Panc1 (cell line): Measurements from ENCODE around the gene ZNF888. TPM values are rescaled to one million over a fixed set of nuclear protein-coding genes. Genes with fewer than 3 reads are reported as not detected.
"Not testable (repeated sequence)": the region's sequence is repeated elsewhere in the genome, so short reads cannot be mapped to it uniquely, and the experiment has no call there.

Experiments used
- ATAC-seq: fragments of 200-7000 bp; cut with Tn5 transposase; 2 replicates; pipeline ENCODE4 v1.9.1; 2020; ENCODE audit warnings: mild to moderate bottlenecking, moderate library complexity
- BruUV-seq: library from RNA; stranded (reverse); fragments of 400-500 nt; replicated peaks from 2 replicates; lab custom pipeline; 2021; lab: Mats Ljungman, UMichigan
- CTCF ChIA-PET: fragments of 300-600 bp; sonication (Branson Sonifier 250); formaldehyde crosslinking; loops from one replicate; lab custom pipeline; 2022; ENCODE audit warnings: antibody characterized with exemption; lab: Charles Lee
- POLR2A ChIA-PET: fragments of 300-600 bp; sonication (Branson Sonifier 250); formaldehyde crosslinking; loops from one replicate; lab custom pipeline; 2022; ENCODE audit warnings: antibody characterized with exemption; lab: Charles Lee
- DNase-seq: peaks from one replicate; pipeline ENCODE4 v3.0.0-alpha.2; 2010; ENCODE audit warnings: low read depth, low spot score
- H3K27ac ChIP-seq: 2 replicates; pipeline ENCODE4 v1.5.1; 2011; ENCODE audit warnings: mild to moderate bottlenecking, low read length, inconsistent platforms
- H3K27me3 ChIP-seq: fragments of 200-500 bp; sonication (Bioruptor generic); 2 replicates; pipeline ENCODE4 v1.6.0; 2014; ENCODE audit warnings: low read length, inconsistent platforms; ENCODE audit not compliant: control insufficient read depth, insufficient read depth
- H3K36me3 ChIP-seq: fragments of 200-500 bp; sonication (Bioruptor generic); 2 replicates; pipeline ENCODE4 v1.5.1; 2014; ENCODE audit warnings: inconsistent platforms, mild to moderate bottlenecking, low read length, moderate library complexity; ENCODE audit not compliant: control insufficient read depth, insufficient read depth
- H3K4me1 ChIP-seq: 2 replicates; pipeline ENCODE4 v1.5.1; 2011; ENCODE audit warnings: inconsistent platforms, mild to moderate bottlenecking, low read length, moderate library complexity; ENCODE audit not compliant: control insufficient read depth, insufficient read depth
- H3K4me3 ChIP-seq, 2 experiments: 2 replicates each; pipeline ENCODE4 v1.5.1; 2011 to 2012; ENCODE audit warnings: low read depth in 2 of 2, low read length in 2 of 2, mild to moderate bottlenecking in 2 of 2, inconsistent platforms in 1 of 2, moderate library complexity in 1 of 2
- H3K9me3 ChIP-seq: fragments of 200-500 bp; sonication (Bioruptor generic); 2 replicates; pipeline ENCODE4 v1.5.1; 2014; ENCODE audit warnings: low read depth, mild to moderate bottlenecking, inconsistent platforms, low read length, moderate library complexity; ENCODE audit not compliant: control insufficient read depth, insufficient read depth
- CTCF ChIP-seq: fragments of 450-650 bp; IDR thresholded peaks from 2 replicates; pipeline ENCODE4 v1.5.1; 2017; ENCODE audit warnings: mild to moderate bottlenecking
- POLR2AphosphoS5 ChIP-seq: IDR thresholded peaks from 2 replicates; pipeline ENCODE4 v1.6.1; 2012; ENCODE audit warnings: mild to moderate bottlenecking, low read depth, low read length, moderate library complexity
- SIN3A ChIP-seq: IDR thresholded peaks from 2 replicates; pipeline ENCODE4 v1.6.1; 2012; ENCODE audit warnings: low read depth, mild to moderate bottlenecking, low read length, moderate library complexity, borderline replicate concordance; ENCODE audit not compliant: insufficient read depth
- TCF7L2 ChIP-seq: IDR thresholded peaks from 2 replicates; pipeline ENCODE4 v1.6.1; 2011; ENCODE audit warnings: mild to moderate bottlenecking, low read depth, low read length, inconsistent platforms
- in situ Hi-C: cut with HindIII; loops from 2 replicates; pipeline ENCODE4 v1.10.0; 2016; ENCODE audit warnings: low sequenced_read_pairs, low pct_unique_long_range_greater_than_20kb
- intact Hi-C: fragments of 100-400 bp; cut with micrococcal nuclease; formaldehyde crosslinking; loops from one replicate; pipeline ENCODE4 v1.10.0; 2022; ENCODE audit not compliant: unreplicated experiment
- total RNA-seq: library from RNA; stranded (reverse); gene quantifications from one replicate; pipeline ENCODE4 v1.2.1, GENCODE V29; 2021; ENCODE audit not compliant: unreplicated experiment
- TF ChIP-seq, protein P1 (sequence below), 2 experiments: IDR thresholded peaks; 2 replicates each; pipeline ENCODE4 v1.6.1; 2011 to 2012; ENCODE audit warnings: low read depth in 2 of 2, control low read depth in 1 of 2, low read length in 1 of 2, mild to moderate bottlenecking in 1 of 2, moderate library complexity in 1 of 2; ENCODE audit not compliant: insufficient read depth in 1 of 2

Gene ZNF888
- total RNA-seq, 1 experiment from 2014 or later = 7.4 TPM

GRCh38 chr19:52946322-52947310 lies 23.4 kb upstream of the ZNF888 start:
- Histone ChIP-seq H3K9me3 (peaks cover 21% of the 10 kb centered on the region; the same call in 1 of the 2 replicates), H3K36me3 (no peaks in the 10 kb centered on the region), H3K27me3 (no peaks in the 10 kb centered on the region), H3K27ac (no peak overlapping the region), H3K4me1 (no peaks in the 10 kb centered on the region), H3K4me3 (peak overlapping the region; percentile 34 to 51)
- no peak for TF ChIP-seq CTCF
- TF ChIP-seq SIN3A = no peak
- no peak for TF ChIP-seq POLR2AphosphoS5
- no peak for TF ChIP-seq TCF7L2
- TF ChIP-seq, protein P1, sequence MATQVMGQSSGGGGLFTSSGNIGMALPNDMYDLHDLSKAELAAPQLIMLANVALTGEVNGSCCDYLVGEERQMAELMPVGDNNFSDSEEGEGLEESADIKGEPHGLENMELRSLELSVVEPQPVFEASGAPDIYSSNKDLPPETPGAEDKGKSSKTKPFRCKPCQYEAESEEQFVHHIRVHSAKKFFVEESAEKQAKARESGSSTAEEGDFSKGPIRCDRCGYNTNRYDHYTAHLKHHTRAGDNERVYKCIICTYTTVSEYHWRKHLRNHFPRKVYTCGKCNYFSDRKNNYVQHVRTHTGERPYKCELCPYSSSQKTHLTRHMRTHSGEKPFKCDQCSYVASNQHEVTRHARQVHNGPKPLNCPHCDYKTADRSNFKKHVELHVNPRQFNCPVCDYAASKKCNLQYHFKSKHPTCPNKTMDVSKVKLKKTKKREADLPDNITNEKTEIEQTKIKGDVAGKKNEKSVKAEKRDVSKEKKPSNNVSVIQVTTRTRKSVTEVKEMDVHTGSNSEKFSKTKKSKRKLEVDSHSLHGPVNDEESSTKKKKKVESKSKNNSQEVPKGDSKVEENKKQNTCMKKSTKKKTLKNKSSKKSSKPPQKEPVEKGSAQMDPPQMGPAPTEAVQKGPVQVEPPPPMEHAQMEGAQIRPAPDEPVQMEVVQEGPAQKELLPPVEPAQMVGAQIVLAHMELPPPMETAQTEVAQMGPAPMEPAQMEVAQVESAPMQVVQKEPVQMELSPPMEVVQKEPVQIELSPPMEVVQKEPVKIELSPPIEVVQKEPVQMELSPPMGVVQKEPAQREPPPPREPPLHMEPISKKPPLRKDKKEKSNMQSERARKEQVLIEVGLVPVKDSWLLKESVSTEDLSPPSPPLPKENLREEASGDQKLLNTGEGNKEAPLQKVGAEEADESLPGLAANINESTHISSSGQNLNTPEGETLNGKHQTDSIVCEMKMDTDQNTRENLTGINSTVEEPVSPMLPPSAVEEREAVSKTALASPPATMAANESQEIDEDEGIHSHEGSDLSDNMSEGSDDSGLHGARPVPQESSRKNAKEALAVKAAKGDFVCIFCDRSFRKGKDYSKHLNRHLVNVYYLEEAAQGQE (IDR thresholded peaks at IDR 0.05; ENCODE audit: insufficient read depth in 1 of 2, low read depth in 2 of 2, low read length in 1 of 2) = no peak
- DNase-seq = no peak
- ChIA-PET POLR2A (no interaction called here), CTCF (no interaction called here)
- intact Hi-C loops (no loop called here), in situ Hi-C loops (no loop called here)
- no TSS peak for BruUV-seq
- peak; percentile 89 for ATAC-seq

- CTCF ChIA-PET = no interaction called here
- Histone ChIP-seq H3K36me3 (no peaks in the 10 kb centered on the region), H3K9me3 (peaks cover 19% of the 10 kb centered on the region; the same call in 1 of the 2 replicates), H3K27ac (no peak overlapping the region), H3K4me3 (peak overlapping the region; percentile 34 to 51), H3K27me3 (no peaks in the 10 kb centered on the region), H3K4me1 (no peaks in the 10 kb centered on the region)
- BruUV-seq = no TSS peak
- POLR2A ChIA-PET = no interaction called here
- in situ Hi-C loops (no loop called here), intact Hi-C loops (no loop called here)
- ATAC-seq (no peak), DNase-seq (no peak)
- TF ChIP-seq POLR2AphosphoS5 (no peak), CTCF (no peak), SIN3A (no peak)
Observed at GRCh38 chr19:52945652-52946321, 22.6 kb upstream of the ZNF888 start.

GRCh38 chr19:52944703-52945493 lies 21.7 kb upstream of the ZNF888 start:
- POLR2A ChIA-PET, ATAC-seq, H3K4me1 ChIP-seq, intact Hi-C loops, H3K27me3 ChIP-seq, DNase-seq, H3K27ac ChIP-seq, CTCF ChIA-PET, BruUV-seq, H3K4me3 ChIP-seq, H3K36me3 ChIP-seq, in situ Hi-C loops: not testable (repeated sequence)
- peaks cover 11% of the 10 kb centered on the region; the same call in 1 of the 2 replicates for H3K9me3 ChIP-seq
